ENCODE results near the gene RAB5B. TPM values are rescaled to one million over a fixed set of nuclear protein-coding genes. Genes with fewer than 3 reads are reported as not detected.

Gene RAB5B
- total RNA-seq, 2 donors from 2014 or later: 91.3 to 95.5 TPM

DNA sequence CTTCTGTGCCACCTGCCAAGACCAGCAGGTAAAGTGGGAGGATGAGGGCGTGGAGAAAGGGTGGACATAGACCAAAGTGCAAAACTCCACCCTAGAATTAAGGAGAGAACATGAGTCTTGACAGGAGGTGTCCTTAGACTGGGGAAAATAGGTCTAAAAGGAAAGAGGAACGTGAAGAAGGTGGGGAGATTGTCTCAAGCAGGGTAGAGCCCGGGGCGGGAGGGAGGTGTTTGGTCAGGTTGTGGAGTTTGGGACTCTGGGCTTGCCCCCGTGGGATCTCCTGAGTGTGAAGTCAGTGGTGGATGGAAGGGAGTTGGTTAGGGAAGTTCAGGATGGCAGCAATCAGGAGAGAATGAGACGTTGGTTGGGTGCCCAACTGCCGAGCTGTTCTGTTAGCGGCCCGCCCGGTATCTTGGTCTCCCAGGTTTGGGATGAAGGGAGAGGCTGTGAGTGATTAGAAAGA is 42.5 kb upstream of the RAB5B start:
- TF ChIP-seq, protein P1, sequence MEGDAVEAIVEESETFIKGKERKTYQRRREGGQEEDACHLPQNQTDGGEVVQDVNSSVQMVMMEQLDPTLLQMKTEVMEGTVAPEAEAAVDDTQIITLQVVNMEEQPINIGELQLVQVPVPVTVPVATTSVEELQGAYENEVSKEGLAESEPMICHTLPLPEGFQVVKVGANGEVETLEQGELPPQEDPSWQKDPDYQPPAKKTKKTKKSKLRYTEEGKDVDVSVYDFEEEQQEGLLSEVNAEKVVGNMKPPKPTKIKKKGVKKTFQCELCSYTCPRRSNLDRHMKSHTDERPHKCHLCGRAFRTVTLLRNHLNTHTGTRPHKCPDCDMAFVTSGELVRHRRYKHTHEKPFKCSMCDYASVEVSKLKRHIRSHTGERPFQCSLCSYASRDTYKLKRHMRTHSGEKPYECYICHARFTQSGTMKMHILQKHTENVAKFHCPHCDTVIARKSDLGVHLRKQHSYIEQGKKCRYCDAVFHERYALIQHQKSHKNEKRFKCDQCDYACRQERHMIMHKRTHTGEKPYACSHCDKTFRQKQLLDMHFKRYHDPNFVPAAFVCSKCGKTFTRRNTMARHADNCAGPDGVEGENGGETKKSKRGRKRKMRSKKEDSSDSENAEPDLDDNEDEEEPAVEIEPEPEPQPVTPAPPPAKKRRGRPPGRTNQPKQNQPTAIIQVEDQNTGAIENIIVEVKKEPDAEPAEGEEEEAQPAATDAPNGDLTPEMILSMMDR (conservative IDR thresholded peaks at IDR 0.05): no peak
- H3K27ac Mint-ChIP-seq: no peak overlapping the region
- no peaks in the 10 kb centered on the region for H3K9me3 Mint-ChIP-seq
- Histone ChIP-seq H3K4me1 (ENCODE audit: control insufficient read depth, insufficient read depth, low read length) (peaks cover 6% of the 10 kb centered on the region), H3K9ac (ENCODE audit: extremely low read depth, low read length, poor library complexity, severe bottlenecking) (no peak overlapping the region), H3K9me3 (ENCODE audit: control insufficient read depth, low read length) (no peaks in the 10 kb centered on the region), H3K27ac (ENCODE audit: low read depth, low read length) (no peak overlapping the region), H3K36me3 (ENCODE audit: control insufficient read depth, insufficient read depth, low read length) (no peaks in the 10 kb centered on the region), H3K27me3 (ENCODE audit: control insufficient read depth, insufficient read depth, low read length, poor library complexity, severe bottlenecking) (peaks cover 37% of the 10 kb centered on the region), H3K4me3 (ENCODE audit: low read length) (peak overlapping the region; percentile 84)
- peaks cover 11% of the 10 kb centered on the region for H3K4me1 Mint-ChIP-seq
- WGBS, 2 experiments (ENCODE audit: insufficient coverage in 1 of 2, insufficient read length in 1 of 2): 34 to 37% methylated on average over 9 to 10 of the region's 10 CpGs
- peak overlapping the region; percentile 60 for H3K4me3 Mint-ChIP-seq
- peaks cover 53% of the 10 kb centered on the region for H3K27me3 Mint-ChIP-seq (ENCODE audit: insufficient read depth)
- DNase-seq: no peak
- no peaks in the 10 kb centered on the region for H3K36me3 Mint-ChIP-seq (ENCODE audit: low read depth)

DNA sequence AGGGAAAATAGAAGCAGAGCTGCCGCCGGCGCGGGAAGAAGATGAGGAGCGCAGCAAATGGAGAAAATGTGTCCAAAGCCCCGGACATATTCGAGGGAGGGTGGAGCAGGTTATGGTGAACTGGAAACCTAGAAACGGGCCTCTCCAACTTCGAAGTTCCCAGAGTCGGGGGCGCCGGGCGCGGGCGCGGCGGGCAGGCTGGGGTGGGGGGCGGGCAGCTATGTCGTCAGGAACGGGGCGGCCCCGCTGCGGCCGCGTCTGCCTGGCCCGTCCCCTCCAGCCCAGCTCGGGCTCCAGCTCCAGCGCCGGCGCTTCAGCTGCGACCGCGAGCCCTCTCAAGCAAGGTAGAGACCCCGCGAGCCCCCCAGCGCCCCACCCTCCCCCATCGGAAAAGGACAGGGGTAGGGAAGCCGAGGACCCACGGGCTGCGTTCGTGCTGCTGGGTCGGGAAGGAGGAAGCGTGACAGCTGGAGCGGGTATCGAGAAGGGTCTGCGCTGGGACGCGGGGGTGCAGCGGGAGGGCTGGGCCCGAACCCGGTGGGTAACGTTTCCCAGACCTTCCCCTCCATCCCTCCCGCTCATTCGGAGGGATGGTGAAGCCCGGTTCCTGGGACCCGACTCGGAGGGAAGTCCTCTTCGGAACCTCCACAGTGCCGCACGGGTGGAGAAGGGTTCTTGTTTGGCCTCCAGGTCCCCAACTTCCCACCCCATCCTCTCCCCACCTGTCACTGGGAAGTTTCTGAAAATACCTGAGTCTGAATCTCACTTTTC is 41.9 kb upstream of the RAB5B start:
- Histone ChIP-seq H3K4me3 (ENCODE audit: low read length) (peak overlapping the region; percentile 84), H3K9me3 (ENCODE audit: control insufficient read depth, low read length) (no peaks in the 10 kb centered on the region), H3K36me3 (ENCODE audit: control insufficient read depth, insufficient read depth, low read length) (no peaks in the 10 kb centered on the region), H3K9ac (ENCODE audit: extremely low read depth, low read length, poor library complexity, severe bottlenecking) (peak overlapping the region; percentile 30), H3K27ac (ENCODE audit: low read depth, low read length) (no peak overlapping the region), H3K27me3 (ENCODE audit: control insufficient read depth, insufficient read depth, low read length, poor library complexity, severe bottlenecking) (peaks cover 37% of the 10 kb centered on the region), H3K4me1 (ENCODE audit: control insufficient read depth, insufficient read depth, low read length) (peaks cover 6% of the 10 kb centered on the region)
- H3K4me1 Mint-ChIP-seq: peaks cover 11% of the 10 kb centered on the region
- peak overlapping the region; percentile 60 for H3K4me3 Mint-ChIP-seq
- H3K9me3 Mint-ChIP-seq: no peaks in the 10 kb centered on the region
- WGBS, 2 experiments (ENCODE audit: insufficient coverage in 1 of 2, insufficient read length in 1 of 2): 3 to 4% methylated on average over 22 to 59 of the region's 60 CpGs
- H3K27me3 Mint-ChIP-seq (ENCODE audit: insufficient read depth): peaks cover 59% of the 10 kb centered on the region
- no peaks in the 10 kb centered on the region for H3K36me3 Mint-ChIP-seq (ENCODE audit: low read depth)
- H3K27ac Mint-ChIP-seq: no peak overlapping the region
- TF ChIP-seq, protein P1 (conservative IDR thresholded peaks at IDR 0.05): no peak
- DNase-seq: peak; percentile 88

DNA sequence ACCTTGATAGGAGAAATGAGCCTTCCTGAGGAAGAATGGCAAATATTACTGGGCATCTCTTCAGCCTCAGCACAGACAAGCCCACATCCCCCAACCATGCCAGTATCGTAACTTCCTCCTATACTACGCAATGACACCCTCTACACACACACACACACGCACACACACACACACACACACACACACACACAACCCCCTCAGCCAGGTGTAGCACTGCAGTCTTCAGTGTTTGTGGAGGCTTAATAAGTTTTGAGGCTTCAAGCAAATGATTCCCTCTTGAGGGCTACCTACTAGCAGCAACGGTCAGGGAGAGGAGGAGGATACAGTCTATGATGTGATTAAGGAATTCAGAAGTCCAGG is 41.3 kb upstream of the RAB5B start:
- Histone ChIP-seq H3K9ac (ENCODE audit: extremely low read depth, low read length, poor library complexity, severe bottlenecking) (no peak overlapping the region), H3K4me3 (ENCODE audit: low read length) (peak overlapping the region; percentile 84), H3K4me1 (ENCODE audit: control insufficient read depth, insufficient read depth, low read length) (peaks cover 6% of the 10 kb centered on the region), H3K9me3 (ENCODE audit: control insufficient read depth, low read length) (no peaks in the 10 kb centered on the region), H3K36me3 (ENCODE audit: control insufficient read depth, insufficient read depth, low read length) (no peaks in the 10 kb centered on the region), H3K27ac (ENCODE audit: low read depth, low read length) (no peak overlapping the region), H3K27me3 (ENCODE audit: control insufficient read depth, insufficient read depth, low read length, poor library complexity, severe bottlenecking) (peaks cover 37% of the 10 kb centered on the region)
- H3K36me3 Mint-ChIP-seq (ENCODE audit: low read depth): no peaks in the 10 kb centered on the region
- 56% methylated on average over 3 of the region's 4 CpGs; no CpG with 5 or more reads in 1 of the 2 experiments for WGBS, 2 experiments (ENCODE audit: insufficient coverage in 1 of 2, insufficient read length in 1 of 2)
- peaks cover 65% of the 10 kb centered on the region for H3K27me3 Mint-ChIP-seq (ENCODE audit: insufficient read depth)
- peak overlapping the region; percentile 60 for H3K4me3 Mint-ChIP-seq
- DNase-seq: peak; percentile 61
- TF ChIP-seq, protein P1 (conservative IDR thresholded peaks at IDR 0.05): no peak
- H3K9me3 Mint-ChIP-seq: no peaks in the 10 kb centered on the region
- no peak overlapping the region for H3K27ac Mint-ChIP-seq
- peaks cover 11% of the 10 kb centered on the region for H3K4me1 Mint-ChIP-seq

Measured in endodermal cell (in vitro differentiated cells).